ENCODE results near the gene KCTD4.

DNA sequence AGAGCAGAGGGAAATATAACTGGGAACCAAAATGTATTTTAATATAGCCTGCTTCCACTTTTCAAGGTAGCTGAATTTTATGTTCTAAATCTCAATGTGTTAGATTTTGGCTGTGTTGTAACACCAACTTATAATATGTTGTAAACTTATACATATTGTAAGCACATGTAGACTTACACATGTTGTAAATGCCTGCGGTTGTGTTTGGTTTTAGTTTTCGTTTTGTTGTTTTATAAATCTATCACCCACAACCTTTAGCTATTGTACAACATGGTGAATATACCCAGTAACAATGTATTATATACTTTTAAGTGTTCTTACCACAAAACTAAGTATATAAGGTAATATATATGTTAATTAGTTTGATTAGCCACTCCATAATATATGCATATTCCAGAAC lies 15.6 kb downstream of the KCTD4 start:
- TF ChIP-seq, protein P1, sequence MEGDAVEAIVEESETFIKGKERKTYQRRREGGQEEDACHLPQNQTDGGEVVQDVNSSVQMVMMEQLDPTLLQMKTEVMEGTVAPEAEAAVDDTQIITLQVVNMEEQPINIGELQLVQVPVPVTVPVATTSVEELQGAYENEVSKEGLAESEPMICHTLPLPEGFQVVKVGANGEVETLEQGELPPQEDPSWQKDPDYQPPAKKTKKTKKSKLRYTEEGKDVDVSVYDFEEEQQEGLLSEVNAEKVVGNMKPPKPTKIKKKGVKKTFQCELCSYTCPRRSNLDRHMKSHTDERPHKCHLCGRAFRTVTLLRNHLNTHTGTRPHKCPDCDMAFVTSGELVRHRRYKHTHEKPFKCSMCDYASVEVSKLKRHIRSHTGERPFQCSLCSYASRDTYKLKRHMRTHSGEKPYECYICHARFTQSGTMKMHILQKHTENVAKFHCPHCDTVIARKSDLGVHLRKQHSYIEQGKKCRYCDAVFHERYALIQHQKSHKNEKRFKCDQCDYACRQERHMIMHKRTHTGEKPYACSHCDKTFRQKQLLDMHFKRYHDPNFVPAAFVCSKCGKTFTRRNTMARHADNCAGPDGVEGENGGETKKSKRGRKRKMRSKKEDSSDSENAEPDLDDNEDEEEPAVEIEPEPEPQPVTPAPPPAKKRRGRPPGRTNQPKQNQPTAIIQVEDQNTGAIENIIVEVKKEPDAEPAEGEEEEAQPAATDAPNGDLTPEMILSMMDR (IDR thresholded peaks at IDR 0.05), result no peak
- no peak for TF ChIP-seq POLR2A (IDR thresholded peaks at IDR 0.05)
- TF ChIP-seq EP300 (IDR thresholded peaks at IDR 0.05; ENCODE audit: low read depth), result no peak
